Left renal pelvis (tissue), 4 donors: ENCODE data around the gene TXNRD2. TPM values are rescaled to one million over a fixed set of nuclear protein-coding genes. Genes with fewer than 3 reads are reported as not detected.
"Not testable (repeated sequence)": the region's sequence is repeated elsewhere in the genome, so short reads cannot be mapped to it uniquely, and the experiment has no call there.

Source experiments
- DNase-seq, 4 donors: peaks; one replicate each; pipeline ENCODE4 v3.0.0-alpha.2; 2013; ENCODE audit warnings: low read depth in 4 of 4, low spot score in 3 of 4
- polyA plus RNA-seq, 4 donors: library from polyadenylated mRNA; unstranded; fragments of 120-200 nt; gene quantifications; one replicate each; pipeline ENCODE4 v1.2.1, GENCODE V29; 2013; ENCODE audit not compliant: insufficient read length in 4 of 4

Gene TXNRD2
- polyA plus RNA-seq, 4 donors = 13.1 to 33.7 (median 20.4) TPM

DNA sequence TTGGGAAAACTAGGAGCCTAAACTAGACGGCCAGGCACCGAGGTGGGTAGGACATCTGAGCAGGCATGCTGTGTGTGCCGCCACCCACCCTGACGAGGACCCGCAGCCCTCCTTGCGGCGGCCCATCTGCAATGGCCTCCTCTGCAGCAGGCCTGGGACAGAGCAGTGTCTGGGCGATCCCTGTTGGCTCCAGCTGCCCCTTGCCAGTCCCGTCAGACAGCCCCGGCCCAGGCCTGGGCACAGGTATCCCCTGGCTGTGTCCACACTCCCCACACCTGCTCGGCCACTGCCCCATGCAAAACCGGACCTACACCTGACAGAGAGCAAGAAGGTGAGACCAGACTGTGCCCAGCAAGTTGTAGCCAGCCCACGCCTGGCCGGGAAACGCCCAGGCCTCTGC, 48.3 kb downstream of the TXNRD2 start:
- no peak for DNase-seq

DNA sequence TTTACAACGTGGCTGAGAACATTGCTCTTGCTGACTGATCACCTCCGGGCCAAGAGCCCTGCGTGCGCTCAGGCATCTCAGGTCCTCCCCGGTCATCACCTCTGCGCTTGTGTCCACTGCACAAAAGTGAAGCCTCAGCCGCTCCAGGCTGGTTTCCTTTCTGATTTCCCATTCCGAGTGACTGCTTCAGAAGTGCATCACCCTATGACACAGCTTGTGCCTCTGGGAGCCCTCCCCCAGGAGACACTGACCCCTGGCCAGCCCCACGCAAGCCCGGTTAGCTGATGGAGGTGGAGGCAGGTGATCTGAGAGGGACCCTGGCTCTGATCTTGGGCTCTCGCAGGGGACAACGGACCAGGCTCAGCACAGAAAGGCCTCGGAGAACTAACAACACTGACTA, 48.7 kb downstream of the TXNRD2 start:
- no peak for DNase-seq

DNA sequence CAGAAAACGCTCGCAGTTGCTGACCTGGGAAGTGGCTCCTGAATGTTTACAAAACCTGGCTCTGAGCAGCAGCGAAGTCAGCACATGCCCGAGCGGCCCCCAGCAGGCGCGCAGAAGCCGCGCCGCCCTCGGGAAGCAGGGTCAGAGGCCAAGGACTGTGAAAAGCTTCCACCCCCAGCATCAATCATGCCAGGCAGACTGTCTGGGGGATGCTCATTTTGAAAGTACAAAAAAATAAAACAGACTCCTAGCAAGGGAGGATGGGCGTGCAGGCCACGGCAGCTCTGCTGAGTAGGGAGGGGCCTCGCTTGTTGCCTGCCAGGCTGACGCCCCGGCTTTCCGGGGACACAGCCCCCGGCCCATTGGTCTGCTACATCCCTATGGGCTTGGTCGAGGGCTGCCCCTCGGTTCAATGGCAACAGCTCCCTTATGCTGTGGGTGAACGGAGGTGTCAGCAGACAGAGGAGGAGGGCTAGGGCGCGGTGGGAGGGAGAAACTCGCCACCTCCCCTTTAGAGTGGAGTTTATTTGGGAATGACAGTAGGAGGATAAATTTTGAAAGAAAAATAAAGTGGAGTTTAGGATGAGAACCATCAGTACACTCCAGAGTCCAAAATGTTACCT, 49.2 kb downstream of the TXNRD2 start:
- DNase-seq = no peak

DNA sequence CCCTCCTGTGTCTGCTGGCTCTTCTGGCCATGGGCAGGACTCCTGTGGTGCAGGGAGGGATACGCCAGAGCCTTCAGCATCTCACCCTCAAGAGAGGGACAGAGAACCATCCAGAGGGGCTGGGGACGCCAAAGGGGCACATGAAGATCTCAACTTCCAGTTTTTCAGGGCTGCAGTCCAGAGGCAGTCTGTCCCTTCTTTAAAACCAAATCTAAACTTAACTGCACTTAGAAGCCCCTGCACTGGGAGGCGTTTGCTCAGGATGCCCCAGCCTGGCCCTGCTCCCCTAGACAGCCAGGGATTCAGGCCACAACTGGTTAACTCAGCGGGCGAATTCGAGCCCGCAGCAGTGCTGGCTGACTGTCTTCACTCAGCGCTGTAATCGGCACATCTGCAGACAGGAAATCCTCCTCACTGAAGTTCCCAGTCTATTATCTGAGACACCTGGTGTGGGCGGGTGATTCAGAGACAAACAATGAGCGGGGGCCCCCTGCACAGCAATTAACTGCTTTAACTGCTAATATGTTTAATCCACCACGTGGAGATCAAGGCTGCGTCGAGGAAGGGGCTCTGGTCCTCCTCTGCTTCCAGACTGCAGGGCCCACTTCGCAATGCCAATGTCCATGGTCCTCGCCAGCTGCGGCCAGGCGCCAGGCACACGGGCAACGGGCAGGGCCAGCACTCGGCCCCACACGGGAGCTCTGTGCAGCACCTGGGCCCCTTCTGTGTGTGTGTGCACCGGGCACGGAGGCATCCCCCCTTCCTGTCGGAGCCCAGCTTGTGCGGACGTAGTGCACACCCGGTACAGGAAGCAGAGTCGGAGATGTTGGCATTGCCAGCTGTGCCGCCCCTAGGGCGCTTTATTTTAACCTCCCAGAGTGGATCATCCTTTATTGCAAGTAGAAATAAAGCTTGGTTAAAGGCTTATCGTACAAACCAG, 50.0 kb downstream of the TXNRD2 start:
- no peak for DNase-seq

DNA sequence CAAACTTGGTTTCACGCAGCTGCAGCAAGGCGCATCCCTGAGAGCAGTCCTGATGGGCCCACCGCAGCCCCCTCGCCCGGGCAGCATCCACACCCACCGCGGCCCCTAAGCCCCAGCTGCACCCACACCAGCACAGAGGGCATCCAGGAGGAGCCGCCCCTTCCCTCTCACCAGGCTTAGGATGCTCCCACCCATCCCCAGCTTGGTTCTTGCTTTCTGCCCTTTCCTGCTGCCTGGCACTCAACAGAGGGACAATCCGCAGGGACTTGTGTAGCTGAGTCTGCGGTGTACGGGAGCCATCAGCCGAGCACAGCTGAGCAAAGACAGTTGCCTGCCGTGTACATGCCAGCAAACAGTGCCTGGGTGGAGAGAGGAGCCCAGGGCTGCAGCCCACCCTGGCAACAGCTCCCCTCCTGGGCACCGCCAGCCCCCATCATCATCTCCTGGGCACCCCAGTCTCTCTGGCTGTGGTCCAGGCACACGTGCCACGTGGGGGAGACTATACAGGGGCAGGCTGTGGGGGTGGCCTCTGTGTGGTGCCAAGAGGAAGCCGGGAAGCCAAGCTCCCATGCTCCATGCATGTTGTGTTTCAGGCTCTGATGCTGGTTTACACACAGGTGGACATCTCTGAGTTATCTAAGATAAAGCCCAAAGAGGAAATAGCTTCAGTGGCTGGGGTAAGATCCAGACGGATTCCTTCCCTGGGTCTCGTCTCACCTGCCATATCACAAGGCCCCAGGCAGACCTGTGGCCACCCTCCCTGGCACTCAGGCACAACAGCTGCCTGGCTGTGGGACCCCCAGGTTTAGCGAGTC, 50.9 kb downstream of the TXNRD2 start:
- no peak for DNase-seq

DNA sequence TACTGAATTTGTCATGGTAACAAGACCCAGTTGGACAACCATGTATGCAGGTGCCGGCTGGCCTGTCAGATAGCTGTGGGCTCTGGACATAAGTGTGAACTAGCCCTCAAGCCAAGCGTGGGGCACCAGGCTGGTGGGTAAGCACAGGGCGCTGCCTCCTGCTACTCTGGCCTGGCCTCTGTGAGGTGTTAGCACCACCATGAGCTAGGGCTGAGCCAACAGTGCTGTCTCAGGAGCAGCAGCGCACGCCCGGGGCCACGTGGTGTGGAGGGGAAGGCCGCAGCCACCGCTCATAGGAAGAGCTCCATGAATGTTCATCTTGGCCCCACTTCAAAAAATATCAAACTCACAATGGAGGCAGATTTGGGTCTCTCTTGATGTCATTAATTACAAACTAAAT, 51.7 kb downstream of the TXNRD2 start:
- DNase-seq = no peak

DNA sequence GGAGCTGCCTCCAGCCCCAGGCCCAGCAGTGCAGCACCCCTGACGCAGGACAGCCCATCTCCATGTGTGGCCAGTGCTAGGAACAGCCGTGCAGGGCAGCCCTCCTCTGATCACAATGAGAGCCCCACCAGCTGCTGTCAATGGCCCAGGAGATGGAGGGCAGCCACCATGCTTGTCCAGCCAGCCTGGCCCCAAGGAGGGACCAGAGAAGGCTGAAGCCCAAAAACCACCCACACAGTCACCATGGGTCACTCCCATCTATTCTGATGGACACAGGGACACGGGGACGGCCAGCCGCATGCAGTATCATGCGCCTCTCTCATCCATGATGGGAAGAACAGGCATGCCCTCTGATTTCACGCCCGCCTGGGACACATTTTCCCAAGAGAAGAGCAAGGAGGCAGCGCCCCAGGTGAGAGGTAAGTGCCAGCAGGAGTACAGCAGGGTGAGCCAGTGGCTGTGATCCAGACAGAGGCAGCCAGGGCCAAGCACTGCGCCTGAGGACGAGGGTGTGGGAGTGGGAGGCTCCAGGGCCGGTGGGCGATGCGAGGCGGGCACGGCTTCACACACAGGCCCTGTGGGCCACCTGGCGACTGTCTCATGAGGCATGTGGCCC, 53.4 kb downstream of the TXNRD2 start:
- DNase-seq = no peak

DNA sequence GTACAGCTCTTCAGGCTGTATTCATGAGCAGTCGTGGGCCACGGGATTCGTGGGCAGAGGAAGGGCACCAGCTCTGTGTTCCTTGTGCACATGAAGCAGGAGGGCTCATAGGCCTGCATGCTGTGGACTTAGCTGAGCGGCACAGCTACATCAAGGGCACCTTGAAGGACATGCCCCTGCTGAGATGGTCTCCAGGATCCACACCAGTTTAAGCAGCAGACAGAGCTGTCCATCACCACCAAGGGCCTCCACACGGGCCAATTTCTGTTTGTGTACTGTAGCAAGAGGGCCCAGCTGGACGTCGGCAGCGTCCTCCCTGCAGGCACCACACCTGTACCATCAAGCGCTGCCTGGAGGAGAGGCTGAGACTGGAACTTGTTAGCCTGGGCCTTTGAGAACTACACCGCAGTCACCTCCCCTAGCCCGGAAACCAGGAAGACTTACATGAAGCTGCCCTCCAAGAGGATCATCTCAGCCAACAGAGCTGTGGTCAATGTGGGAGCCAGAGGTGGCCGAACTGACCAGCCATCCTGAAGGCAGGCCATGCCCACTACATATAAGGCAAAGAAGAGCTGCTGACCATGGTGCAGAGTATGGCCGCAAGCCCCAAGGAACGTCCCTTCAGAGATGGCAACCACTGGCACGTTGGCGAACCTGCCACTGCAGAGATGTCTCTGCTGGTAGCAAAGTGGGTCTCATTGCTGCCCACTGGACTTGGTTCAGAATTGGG, 54.2 kb downstream of the TXNRD2 start:
- no peak for DNase-seq

DNA sequence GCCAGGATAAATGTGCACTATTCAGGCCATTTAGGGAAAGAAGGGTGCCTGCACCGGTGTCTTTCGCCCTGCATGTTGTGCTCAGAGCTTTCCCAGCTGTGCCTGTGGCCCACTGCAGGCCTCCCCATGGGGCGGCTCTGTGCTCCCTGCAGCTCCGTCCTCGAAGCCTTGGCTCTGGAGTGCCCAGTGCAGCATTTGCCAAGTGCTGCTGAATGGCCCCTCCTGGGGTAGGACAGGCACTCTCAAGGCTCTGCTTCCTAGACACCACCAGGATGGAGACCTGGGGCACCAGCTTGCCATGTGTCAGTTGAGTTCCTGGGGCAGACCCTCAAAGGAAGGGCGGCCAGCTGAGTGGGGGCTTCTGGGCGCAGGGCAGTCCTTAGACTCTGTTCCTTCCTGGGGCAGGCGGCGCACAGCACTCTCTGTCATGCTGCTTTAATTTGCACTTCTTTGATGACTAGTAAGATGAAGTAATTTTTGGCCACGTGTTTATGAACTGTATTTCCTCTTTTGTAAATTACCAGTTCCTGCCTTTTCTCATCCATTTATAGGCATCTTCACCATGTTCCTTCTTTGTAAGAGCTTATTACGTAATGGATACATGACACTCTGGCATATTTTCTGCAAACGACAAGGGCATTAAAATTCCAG, 54.9 kb downstream of the TXNRD2 start:
- DNase-seq = no peak

DNA sequence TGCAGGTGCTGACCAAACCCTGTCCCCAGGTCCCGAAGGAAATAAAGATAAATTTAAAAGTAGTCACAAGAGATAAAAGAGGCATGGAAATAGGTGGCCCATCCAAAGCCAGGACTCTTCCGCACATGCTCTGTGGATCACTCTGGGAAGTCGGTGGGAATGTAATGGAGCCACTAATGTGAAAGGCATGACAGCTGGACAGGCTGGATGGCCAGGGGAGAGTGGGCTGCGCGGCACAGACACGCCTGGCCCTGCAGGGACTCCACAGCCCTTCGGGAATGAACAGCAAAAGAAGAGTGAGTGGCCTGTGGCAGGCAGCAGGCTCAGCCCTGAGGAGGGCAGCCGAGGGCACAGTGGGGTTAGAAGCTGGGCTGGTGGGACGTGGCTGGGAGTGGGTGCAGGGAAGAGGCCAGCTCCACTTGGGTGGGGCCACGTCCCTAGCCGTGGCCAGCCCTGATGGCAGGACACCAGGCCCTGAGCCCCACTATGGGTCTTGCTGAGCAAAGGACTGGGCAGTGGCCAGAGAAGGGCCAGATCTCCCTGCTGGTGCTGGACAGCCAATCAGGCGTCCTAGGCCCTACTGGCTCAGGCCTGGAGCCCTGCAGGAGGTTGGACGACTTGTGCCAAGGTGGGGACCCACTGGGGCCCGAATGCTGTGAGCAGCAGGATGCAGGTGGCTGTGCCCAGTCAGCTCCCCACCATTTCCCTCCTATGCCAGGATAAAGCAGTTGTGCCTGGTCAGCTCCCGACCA, 55.6 kb downstream of the TXNRD2 start:
- DNase-seq = no peak

DNA sequence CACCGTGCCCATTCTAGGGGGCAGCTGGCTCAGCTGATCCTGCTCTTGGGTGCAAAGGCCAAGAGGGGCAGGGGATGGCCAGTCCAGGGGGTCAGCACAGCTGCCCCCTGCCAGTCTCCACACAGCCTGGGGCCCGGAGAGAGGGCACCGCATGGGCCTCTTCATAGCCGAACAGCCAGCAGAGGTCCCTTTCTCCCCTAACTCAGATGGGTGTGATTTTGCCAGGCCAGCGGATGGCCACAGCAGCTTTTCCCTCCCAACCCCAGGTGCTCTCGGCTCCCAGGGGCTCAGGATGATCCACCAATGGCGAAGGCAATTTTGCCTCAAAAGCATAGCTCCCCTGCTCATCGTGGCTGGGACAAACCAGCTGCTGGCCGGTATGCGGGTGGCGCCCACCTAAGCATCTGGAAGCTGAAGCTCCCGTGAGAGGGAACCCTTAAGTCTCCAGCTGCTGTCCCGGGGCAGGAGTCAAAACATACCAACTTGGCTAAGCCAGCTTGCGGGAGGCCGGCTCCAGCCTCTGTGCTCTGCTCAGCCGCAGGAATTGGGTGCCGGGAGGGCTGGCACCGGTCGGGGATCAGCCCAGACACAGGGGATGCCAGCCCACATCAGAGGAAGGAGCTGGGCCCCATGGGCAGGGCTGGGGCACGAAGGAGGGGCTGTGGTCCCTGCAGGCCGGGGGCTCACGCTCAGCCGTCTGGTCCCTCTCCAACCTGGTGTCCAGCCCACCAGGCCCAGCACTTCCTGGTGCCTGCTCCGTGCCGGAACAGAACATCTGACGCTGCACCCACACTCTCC, 56.5 kb downstream of the TXNRD2 start:
- no peak for DNase-seq

DNA sequence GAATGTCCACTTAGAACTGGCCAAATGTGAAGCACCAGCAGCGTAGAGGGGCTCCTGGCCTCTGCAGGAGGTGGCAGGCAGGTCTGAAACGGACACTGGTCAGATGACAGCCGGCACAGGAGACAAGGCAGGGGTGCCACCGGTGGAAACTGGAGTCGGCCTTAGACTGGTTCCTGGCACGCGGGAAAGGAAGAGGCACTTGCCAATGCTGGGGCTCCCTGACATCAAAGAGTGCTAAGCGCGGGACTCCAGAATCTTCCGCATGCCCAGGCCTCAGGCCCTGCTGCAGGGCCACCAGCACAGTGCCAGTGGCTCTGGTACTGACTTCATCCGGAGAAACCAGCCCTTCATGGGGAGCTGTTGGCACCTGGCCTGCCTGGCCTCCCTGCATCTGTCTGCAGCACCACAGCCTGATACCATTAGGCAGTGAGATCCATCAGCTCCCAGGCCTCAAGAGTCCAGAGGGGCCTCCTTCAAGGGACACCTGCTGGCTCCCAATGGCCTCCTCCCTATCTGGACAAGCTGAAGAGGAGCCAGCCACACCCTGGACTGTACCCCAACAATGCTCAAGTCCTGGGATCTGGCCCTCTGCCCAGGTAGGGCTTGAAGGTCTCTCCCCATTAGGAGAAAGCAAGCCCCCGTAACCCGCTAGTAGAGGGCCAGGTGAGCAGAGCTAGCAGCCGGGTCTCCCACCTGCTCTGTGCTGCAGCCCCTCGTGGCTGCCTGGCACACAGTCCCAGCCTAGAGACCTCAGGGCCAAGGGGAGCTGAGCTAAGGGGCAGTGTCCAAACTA, 57.3 kb downstream of the TXNRD2 start:
- DNase-seq = no peak

DNA sequence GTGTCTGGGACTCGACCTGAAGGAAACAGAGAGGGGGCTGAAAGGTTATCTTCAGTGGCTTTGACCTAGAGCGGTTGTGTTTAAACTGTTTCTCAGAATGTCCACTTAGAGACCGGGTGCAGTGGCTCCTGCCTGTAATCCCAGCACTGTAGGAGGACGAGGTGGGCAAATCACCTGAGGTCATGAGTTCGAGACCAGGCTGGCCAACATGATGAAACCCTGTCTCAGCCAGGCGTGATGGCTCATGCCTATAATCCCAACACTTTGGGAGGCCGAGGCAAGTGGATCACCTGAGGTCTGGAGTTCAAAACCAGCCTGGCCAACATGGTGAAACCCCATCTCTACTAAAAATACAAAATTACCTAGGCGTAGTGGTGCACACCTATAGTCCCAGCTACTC, 58.2 kb downstream of the TXNRD2 start:
- DNase-seq = not testable (repeated sequence)

DNA sequence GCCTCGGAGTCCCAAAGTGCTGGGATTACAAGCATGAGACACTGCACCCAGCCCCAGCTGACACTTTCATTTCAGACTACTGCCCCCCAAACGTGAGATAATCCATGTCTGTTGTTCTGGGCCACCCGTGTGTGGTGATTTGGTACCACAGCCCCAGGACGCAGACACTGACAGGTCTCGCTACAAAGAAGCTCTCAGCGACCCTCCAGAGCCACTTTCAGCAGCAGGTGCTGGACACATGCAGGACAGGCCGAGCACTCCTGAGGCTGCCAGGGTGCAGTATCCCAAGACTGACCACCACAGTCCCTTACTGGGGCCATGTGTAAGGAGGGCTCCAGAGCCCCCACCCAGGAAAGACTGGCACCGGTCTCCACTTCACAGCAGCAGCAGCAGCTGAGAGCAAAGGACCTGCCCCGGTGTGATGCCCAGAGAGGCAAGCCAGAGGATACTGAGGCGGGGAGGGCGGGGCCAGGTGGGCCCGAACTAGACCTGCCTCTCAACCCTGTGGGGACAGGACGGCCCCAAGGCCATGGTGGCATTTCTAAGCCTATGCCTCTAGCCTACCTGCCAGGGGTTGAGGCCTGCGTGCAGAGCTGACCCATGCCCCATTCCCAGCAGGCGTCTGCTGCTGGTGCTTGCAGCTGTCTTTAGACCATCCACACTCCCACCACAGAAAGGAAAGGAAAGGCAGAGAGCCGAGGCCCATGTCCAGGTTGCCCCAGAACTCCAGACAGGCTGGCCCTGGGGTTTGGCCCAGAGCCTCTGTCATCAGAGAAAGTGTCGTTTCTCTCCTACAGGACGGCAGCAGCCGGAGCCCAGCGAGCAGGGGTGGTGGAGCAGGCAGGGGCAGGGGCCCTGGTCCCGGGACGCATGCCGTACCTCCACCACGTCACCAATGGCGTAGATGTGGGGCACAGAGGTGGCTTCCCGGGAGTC, 58.9 kb downstream of the TXNRD2 start:
- DNase-seq = no peak

DNA sequence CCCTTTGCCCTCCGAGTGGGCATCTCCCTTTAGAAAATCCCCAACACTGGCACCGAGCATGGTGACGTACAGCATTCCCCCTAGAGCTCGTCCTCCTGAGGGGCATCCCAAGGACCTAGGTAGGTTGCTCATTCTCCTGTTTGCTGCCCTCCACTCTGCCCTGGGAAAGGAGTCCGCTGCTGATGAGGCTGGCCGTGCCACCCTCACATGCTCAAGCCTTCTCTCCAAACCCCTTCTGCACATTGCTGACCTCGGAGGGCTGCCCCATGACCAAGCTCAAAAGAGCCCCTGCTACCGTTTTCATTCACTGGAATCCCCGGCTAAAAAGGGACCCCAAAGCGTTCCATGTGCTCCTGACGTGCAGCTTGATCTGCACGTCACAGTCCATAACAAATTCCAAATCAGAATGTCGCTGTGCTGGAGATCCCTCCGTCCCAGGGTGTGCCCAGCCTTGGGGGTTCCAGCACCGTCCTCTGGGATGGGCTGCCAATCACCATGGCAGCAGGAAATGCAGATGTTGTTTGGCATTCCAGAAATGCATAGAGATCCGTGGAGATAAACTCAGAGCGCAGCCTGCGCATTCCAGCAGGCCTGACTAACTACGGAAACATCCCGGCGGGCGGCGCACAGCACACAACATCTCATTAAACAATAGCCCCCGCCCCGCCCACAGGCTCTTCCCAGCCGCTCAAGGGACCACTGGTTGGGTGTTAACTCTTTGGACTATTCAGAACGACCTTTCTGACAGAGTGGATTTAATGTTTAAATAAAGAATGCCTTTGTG, 60.6 kb downstream of the TXNRD2 start:
- peak in 3 of 4 donors; percentile 48 to 61 (median 50) for DNase-seq
